Esophagus squamous epithelium (tissue), 4 donors: ENCODE results near the gene VEPH1.

Experiments used
- POLR2A ChIP-seq, 4 donors: fragments of 450-650 bp; IDR thresholded peaks; one replicate each; pipeline ENCODE4 v1.6.1; 2017; ENCODE audit warnings: antibody characterized with exemption in 4 of 4, mild to moderate bottlenecking in 4 of 4, moderate library complexity in 3 of 4
- TF ChIP-seq, protein P1 (sequence below), 6 experiments: fragments of 450-650 bp in 4 of 6; fragments of 200-600 bp in 2 of 6; sonication (generic) in 2 of 6; IDR thresholded peaks; one replicate each; pipeline ENCODE4 v1.5.1; 2016 to 2019; ENCODE audit warnings: antibody characterized with exemption in 6 of 6, mild to moderate bottlenecking in 4 of 6, moderate library complexity in 4 of 6

- TF ChIP-seq POLR2A (IDR thresholded peaks at IDR 0.05): no peak
- TF ChIP-seq, protein P1, sequence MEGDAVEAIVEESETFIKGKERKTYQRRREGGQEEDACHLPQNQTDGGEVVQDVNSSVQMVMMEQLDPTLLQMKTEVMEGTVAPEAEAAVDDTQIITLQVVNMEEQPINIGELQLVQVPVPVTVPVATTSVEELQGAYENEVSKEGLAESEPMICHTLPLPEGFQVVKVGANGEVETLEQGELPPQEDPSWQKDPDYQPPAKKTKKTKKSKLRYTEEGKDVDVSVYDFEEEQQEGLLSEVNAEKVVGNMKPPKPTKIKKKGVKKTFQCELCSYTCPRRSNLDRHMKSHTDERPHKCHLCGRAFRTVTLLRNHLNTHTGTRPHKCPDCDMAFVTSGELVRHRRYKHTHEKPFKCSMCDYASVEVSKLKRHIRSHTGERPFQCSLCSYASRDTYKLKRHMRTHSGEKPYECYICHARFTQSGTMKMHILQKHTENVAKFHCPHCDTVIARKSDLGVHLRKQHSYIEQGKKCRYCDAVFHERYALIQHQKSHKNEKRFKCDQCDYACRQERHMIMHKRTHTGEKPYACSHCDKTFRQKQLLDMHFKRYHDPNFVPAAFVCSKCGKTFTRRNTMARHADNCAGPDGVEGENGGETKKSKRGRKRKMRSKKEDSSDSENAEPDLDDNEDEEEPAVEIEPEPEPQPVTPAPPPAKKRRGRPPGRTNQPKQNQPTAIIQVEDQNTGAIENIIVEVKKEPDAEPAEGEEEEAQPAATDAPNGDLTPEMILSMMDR (IDR thresholded peaks at IDR 0.05): no peak
Observed at GRCh38 chr3:157518881-157519280, 15.7 kb upstream of the VEPH1 start.
